B cell (primary cell): ENCODE results near the gene NVL. TPM values are rescaled to one million over a fixed set of nuclear protein-coding genes. Genes with fewer than 3 reads are reported as not detected.

Experiments
- ATAC-seq: fragments of 200-7000 bp; cut with Tn5 transposase; one replicate; pipeline ENCODE4 v1.10.0; 2021; ENCODE audit warnings: low read depth, mild to moderate bottlenecking, moderate number of reproducible peaks, moderate library complexity
- CTCF ChIA-PET: fragments of 350-600 bp; sonication (Branson Sonifier 250); formaldehyde crosslinking; loops from one replicate; lab custom pipeline; 2021; ENCODE audit warnings: antibody characterized with exemption, inconsistent platforms; lab: Charles Lee
- POLR2A ChIA-PET: fragments of 350-600 bp; sonication (Branson Sonifier 250); formaldehyde crosslinking; loops from one replicate; lab custom pipeline; 2021; ENCODE audit warnings: antibody characterized with exemption; lab: Charles Lee
- DNase-seq: peaks from one replicate; pipeline ENCODE4 v3.0.0; 2013
- H2AFZ ChIP-seq: 2 replicates; pipeline ENCODE4 v1.6.1; 2012; ENCODE audit warnings: mild to moderate bottlenecking, low read depth, low read length; ENCODE audit not compliant: insufficient read depth, poor library complexity, severe bottlenecking
- H3K27ac ChIP-seq, 2 donors: 1 replicate in 1 of 2; 2 replicates in 1 of 2; pipeline ENCODE4 v1.5.1; 2012 to 2013; ENCODE audit warnings: low read length in 2 of 2, mild to moderate bottlenecking in 2 of 2, moderate library complexity in 1 of 2
- H3K27me3 ChIP-seq, 4 experiments: fragments of 200-600 bp in 1 of 4; sonication (generic) in 1 of 4; replicated peaks in 1 of 4; 1 replicate in 2 of 4; 2 replicates in 2 of 4; pipeline versions ENCODE4 v1.6.1 to v1.7.0; 2013 to 2016; ENCODE audit warnings: low read length in 3 of 4, mild to moderate bottlenecking in 2 of 4, mixed read lengths in 1 of 4, moderate library complexity in 1 of 4; ENCODE audit not compliant: insufficient read depth in 4 of 4, control insufficient read depth in 3 of 4; ENCODE audit errors: control extremely low read depth in 1 of 4
- H3K36me3 ChIP-seq, 2 experiments: replicated peaks in 1 of 2; 1 replicate in 1 of 2; 2 replicates in 1 of 2; pipeline versions ENCODE4 v1.6.1 to v1.7.1; 2013; ENCODE audit warnings: low read length in 1 of 2; ENCODE audit not compliant: insufficient read depth in 2 of 2, control insufficient read depth in 1 of 2; ENCODE audit errors: control extremely low read depth in 1 of 2, extremely low read depth in 1 of 2
- H3K4me1 ChIP-seq, 2 donors: fragments of 200-600 bp in 1 of 2; sonication (generic) in 1 of 2; 1 replicate in 1 of 2; 2 replicates in 1 of 2; pipeline versions ENCODE4 v1.5.1 to v1.6.1; 2013 to 2017; ENCODE audit warnings: low read length in 2 of 2; ENCODE audit not compliant: control insufficient read depth in 2 of 2, insufficient read depth in 2 of 2
- H3K4me2 ChIP-seq: replicated peaks from 2 replicates; pipeline ENCODE3; 2012; ENCODE audit warnings: mild to moderate bottlenecking, low read depth, low read length; ENCODE audit not compliant: poor library complexity, severe bottlenecking
- H3K4me3 ChIP-seq, 5 experiments: fragments of 200-600 bp in 1 of 5; sonication (generic) in 1 of 5; 1 replicate in 3 of 5; 2 replicates in 2 of 5; pipeline versions ENCODE4 v1.5.1 to v1.7.0; 2011 to 2016; ENCODE audit warnings: low read length in 4 of 5, mild to moderate bottlenecking in 4 of 5, low read depth in 2 of 5, control low read depth in 1 of 5, moderate library complexity in 1 of 5; ENCODE audit not compliant: insufficient read depth in 1 of 5; ENCODE audit errors: control extremely low read depth in 1 of 5, extremely low read depth in 1 of 5
- H3K79me2 ChIP-seq: fragments of 200-600 bp; sonication (generic); one replicate; pipeline ENCODE4 v1.6.0; 2016; ENCODE audit warnings: low read length; ENCODE audit not compliant: control insufficient read depth, insufficient read depth
- H3K9ac ChIP-seq: fragments of 200-600 bp; sonication (generic); 2 replicates; pipeline ENCODE4 v1.6.1; 2017; ENCODE audit warnings: mild to moderate bottlenecking, low read length, moderate library complexity
- H3K9me3 ChIP-seq, 3 donors: one replicate each; pipeline versions ENCODE4 v1.6.1 to v1.7.1; 2013; ENCODE audit warnings: low read length in 2 of 3; ENCODE audit not compliant: control insufficient read depth in 2 of 3, insufficient read depth in 1 of 3; ENCODE audit errors: control extremely low read depth in 1 of 3
- H4K20me1 ChIP-seq: 2 replicates; pipeline ENCODE4 v1.6.0; 2012; ENCODE audit warnings: mild to moderate bottlenecking, low read length; ENCODE audit not compliant: insufficient read depth, control insufficient read depth, poor library complexity, severe bottlenecking
- H3K27ac Mint-ChIP-seq: one replicate; pipeline ENCODE4 v1.8.0; 2021; ENCODE audit warnings: mixed read lengths
- H3K27me3 Mint-ChIP-seq: one replicate; pipeline ENCODE4 v1.8.0; 2021; ENCODE audit warnings: mixed read lengths
- H3K4me1 Mint-ChIP-seq: one replicate; pipeline ENCODE4 v1.8.0; 2021; ENCODE audit warnings: mixed read lengths
- H3K4me3 Mint-ChIP-seq: one replicate; pipeline ENCODE4 v1.8.0; 2021; ENCODE audit warnings: mixed read lengths
- H3K9me3 Mint-ChIP-seq: one replicate; pipeline ENCODE4 v1.8.0; 2022; ENCODE audit warnings: mixed read lengths; ENCODE audit not compliant: insufficient read depth
- EZH2 ChIP-seq: IDR thresholded peaks from 2 replicates; pipeline ENCODE4 v1.6.1; 2012; ENCODE audit warnings: borderline replicate concordance, low read depth, mild to moderate bottlenecking, moderate library complexity, low read length; ENCODE audit not compliant: insufficient read depth, poor library complexity, severe bottlenecking
- whole genome bisulfite sequencing: methylation state at CpG from one replicate; pipeline ENCODE4 v1.1.5; 2013; ENCODE audit warnings: missing lambda C conversion rate; ENCODE audit not compliant: insufficient coverage; 5-methylcytosine and 5-hydroxymethylcytosine counted together
- intact Hi-C: fragments of 100-400 bp; cut with micrococcal nuclease; formaldehyde crosslinking; loops from one replicate; pipeline ENCODE4 v1.10.0; 2022
- polyA plus RNA-seq: library from polyadenylated mRNA; depleted of rRNA; stranded (reverse); fragments of >200 nt; gene quantifications from 2 replicates; pipeline ENCODE4 v1.2.3, GENCODE V29; 2012
- total RNA-seq, 2 donors: library from RNA; stranded (reverse); fragments of 120-200 nt in 1 of 2; gene quantifications; 1 replicate in 1 of 2; 2 replicates in 1 of 2; pipeline versions ENCODE4 v1.2.3 to v1.2.4, GENCODE V29; 2013 to 2022
- TF ChIP-seq, protein P1 (sequence below): fragments of 200-600 bp; IDR thresholded peaks from one replicate; pipeline ENCODE4 v1.8.0; 2022; ENCODE audit warnings: antibody characterized with exemption, mild to moderate bottlenecking

Gene NVL
- total and polyA plus RNA-seq, 2 donors (not counting 1 experiment from before 2014, with no cell fraction given) = 28.1 to 45.5 TPM

DNA sequence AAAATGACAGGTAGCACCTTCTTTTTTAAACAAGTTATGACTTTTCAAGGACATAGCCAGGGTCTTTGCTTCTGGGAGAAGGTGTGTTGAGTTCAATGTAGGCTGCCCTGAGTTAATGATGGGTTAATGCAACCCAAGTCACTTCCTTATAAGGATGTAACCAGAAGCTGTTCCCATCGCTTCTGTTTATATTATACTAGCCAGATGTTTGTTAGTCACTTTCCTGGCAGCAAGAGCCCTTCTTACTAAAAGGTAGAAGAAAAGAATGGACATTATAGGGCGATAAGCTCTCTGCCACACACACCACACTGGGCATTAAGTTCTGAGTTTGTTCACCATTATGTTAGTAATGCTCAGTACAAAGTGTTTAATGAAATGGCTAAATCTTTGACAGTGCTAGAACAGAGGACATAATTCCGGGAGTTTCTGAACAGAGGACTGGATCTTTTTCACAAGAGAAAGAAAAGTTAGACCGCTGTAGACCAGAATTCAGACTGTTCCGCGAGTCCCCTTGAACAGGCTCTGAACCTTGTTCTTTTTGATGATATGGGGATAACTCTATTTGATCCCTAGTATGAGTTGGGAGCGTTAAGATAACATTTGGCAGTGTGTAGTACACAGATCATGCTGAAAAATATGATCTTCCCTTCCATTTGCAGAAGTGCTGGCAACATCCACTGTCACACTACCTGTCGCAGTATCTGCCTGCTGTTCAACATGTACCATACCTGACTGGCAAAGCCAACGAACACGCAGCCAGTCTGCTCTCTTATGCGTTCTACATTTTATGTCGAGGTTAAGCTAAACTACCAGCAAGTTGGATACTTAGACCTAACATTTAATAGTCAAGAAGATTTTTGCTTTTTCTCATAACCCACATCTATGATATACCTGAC lies 105.9 kb downstream of the NVL start:
- Histone ChIP-seq H3K36me3 (peaks cover 0 to 13% of the 10 kb centered on the region in 2 experiments), H3K9ac (no peak overlapping the region), H4K20me1 (no peaks in the 10 kb centered on the region), H3K4me2 (no peak overlapping the region), H2AFZ (no peak overlapping the region), H3K4me3 (no peak overlapping the region), H3K9me3 (no peaks in the 10 kb centered on the region), H3K27ac (no peak overlapping the region), H3K27me3 (no peaks in the 10 kb centered on the region), H3K79me2 (no peaks in the 10 kb centered on the region), H3K4me1 (no peaks in the 10 kb centered on the region)
- Mint-ChIP-seq H3K4me1 (no peaks in the 10 kb centered on the region), H3K27me3 (no peaks in the 10 kb centered on the region), H3K9me3 (no peaks in the 10 kb centered on the region), H3K27ac (no peak overlapping the region), H3K4me3 (no peak overlapping the region)
- no peak for TF ChIP-seq EZH2
- TF ChIP-seq, protein P1, sequence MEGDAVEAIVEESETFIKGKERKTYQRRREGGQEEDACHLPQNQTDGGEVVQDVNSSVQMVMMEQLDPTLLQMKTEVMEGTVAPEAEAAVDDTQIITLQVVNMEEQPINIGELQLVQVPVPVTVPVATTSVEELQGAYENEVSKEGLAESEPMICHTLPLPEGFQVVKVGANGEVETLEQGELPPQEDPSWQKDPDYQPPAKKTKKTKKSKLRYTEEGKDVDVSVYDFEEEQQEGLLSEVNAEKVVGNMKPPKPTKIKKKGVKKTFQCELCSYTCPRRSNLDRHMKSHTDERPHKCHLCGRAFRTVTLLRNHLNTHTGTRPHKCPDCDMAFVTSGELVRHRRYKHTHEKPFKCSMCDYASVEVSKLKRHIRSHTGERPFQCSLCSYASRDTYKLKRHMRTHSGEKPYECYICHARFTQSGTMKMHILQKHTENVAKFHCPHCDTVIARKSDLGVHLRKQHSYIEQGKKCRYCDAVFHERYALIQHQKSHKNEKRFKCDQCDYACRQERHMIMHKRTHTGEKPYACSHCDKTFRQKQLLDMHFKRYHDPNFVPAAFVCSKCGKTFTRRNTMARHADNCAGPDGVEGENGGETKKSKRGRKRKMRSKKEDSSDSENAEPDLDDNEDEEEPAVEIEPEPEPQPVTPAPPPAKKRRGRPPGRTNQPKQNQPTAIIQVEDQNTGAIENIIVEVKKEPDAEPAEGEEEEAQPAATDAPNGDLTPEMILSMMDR = no peak
- no peak for DNase-seq
- intact Hi-C loops = no loop called here
- ChIA-PET CTCF (no interaction called here), POLR2A (no interaction called here)
- no peak for ATAC-seq
- WGBS = 97% methylated on average over 5 of the region's 12 CpGs

DNA sequence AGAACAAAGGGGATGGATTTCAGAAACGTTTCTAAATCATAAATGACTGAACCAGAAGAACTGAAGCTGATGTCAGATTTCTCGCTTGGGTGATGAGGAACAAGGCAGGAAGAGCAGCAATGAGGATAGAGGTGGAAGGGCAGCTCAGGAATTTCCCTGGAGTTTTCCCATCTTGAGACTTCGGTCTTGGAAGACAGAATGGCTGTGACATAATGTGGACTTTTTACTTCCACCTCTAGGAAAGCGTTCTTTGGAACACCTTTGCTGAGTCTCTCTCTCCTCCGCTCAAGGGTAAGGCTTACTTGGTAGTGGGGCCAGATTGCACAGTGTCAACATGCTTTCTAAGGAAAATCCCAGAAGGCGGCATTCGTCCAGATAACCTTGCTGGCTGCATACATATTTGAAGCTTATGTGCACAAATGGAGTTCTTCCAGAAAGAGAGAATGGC lies 110.3 kb downstream of the NVL start:
- no peak overlapping the region for H3K4me2 ChIP-seq
- DNase-seq = no peak
- 90% methylated on average over 3 of the region's 7 CpGs for WGBS
- ChIA-PET CTCF (interaction anchor here (0.8 kb wide), 1 partner anchor 121 kb away, joined by 3 read pairs; no protein-coding TSS in a partner anchor), POLR2A (no interaction called here)
- H3K27ac ChIP-seq = no peak overlapping the region
- Mint-ChIP-seq H3K27ac (no peak overlapping the region), H3K4me1 (peaks cover 7% of the 10 kb centered on the region), H3K4me3 (no peak overlapping the region), H3K9me3 (no peaks in the 10 kb centered on the region), H3K27me3 (no peaks in the 10 kb centered on the region)
- TF ChIP-seq, protein P1 = no peak
- TF ChIP-seq EZH2 = no peak
- H3K27me3 ChIP-seq = no peaks in the 10 kb centered on the region
- no peak overlapping the region for H3K4me3 ChIP-seq
- H3K9me3 ChIP-seq = no peaks in the 10 kb centered on the region
- H3K79me2 ChIP-seq = no peaks in the 10 kb centered on the region
- H3K4me1 ChIP-seq = peaks cover 0 to 5% of the 10 kb centered on the region in 2 donors
- H3K36me3 ChIP-seq = no peaks in the 10 kb centered on the region
- intact Hi-C loops = no loop called here
- H4K20me1 ChIP-seq = no peaks in the 10 kb centered on the region
- H3K9ac ChIP-seq = no peak overlapping the region
- H2AFZ ChIP-seq = no peak overlapping the region
- no peak for ATAC-seq
